GM12878 (cell line): ENCODE data around the gene GRIA4. TPM values are rescaled to one million over a fixed set of nuclear protein-coding genes. Genes with fewer than 3 reads are reported as not detected.

ENCODE experiments used
- ATAC-seq: fragments of 200-7000 bp; cut with Tn5 transposase; 3 replicates; pipeline ENCODE4 v1.9.1; 2020; ENCODE audit warnings: mild to moderate bottlenecking, moderate library complexity
- BruUV-seq: library from RNA; stranded (reverse); fragments of 400-500 nt; replicated peaks from 2 replicates; lab custom pipeline; 2021; lab: Mats Ljungman, UMichigan
- CTCF ChIA-PET: fragments of 300-600 bp; sonication (Branson Sonifier 250); formaldehyde crosslinking; extraction: SDS; loops from one replicate; lab custom pipeline; 2021; ENCODE audit warnings: inconsistent platforms; lab: Yijun Ruan, JAX
- POLR2A ChIA-PET: fragments of 350-600 bp; formaldehyde crosslinking; extraction: SDS; loops from one replicate; lab custom pipeline; 2021; ENCODE audit warnings: inconsistent platforms; lab: Charles Lee
- RAD21 ChIA-PET: fragments of 300-600 bp; sonication (Branson Sonifier 250); formaldehyde crosslinking; loops from one replicate; lab custom pipeline; 2023; ENCODE audit warnings: antibody characterized with exemption; ENCODE audit not compliant: unreplicated experiment; lab: Charles Lee
- SMC1A ChIA-PET: fragments of 300-600 bp; sonication (Branson Sonifier 250); formaldehyde crosslinking; loops from one replicate; lab custom pipeline; 2023; ENCODE audit not compliant: unreplicated experiment, uncharacterized antibody; lab: Charles Lee
- DNase-seq: peaks from one replicate; pipeline ENCODE4 v3.0.0-alpha.2; 2011; ENCODE audit warnings: low read depth, low spot score
- FAIRE-seq: peaks from 3 replicates; lab custom pipeline; 2011; peaks lifted over from hg19 to GRCh38; lab: Jason Lieb, UNC
- H2AFZ ChIP-seq: 2 replicates; pipeline ENCODE4 v1.6.0; 2011; ENCODE audit warnings: low read depth, low read length, control low read depth; ENCODE audit not compliant: control insufficient read depth
- H3K27ac ChIP-seq: 2 replicates; pipeline ENCODE4 v1.5.1; 2011; ENCODE audit warnings: control low read depth; ENCODE audit not compliant: control insufficient read depth, insufficient read depth
- H3K27me3 ChIP-seq, 2 experiments: replicated peaks in 1 of 2; 2 replicates each; pipeline versions ENCODE4 v1.6.0 to v1.6.1; 2011; ENCODE audit warnings: low read length in 1 of 2; ENCODE audit not compliant: control insufficient read depth in 2 of 2, insufficient read depth in 2 of 2
- H3K36me3 ChIP-seq, 2 experiments: 2 replicates each; pipeline ENCODE4 v1.5.1; 2011; ENCODE audit warnings: low read length in 1 of 2; ENCODE audit not compliant: control insufficient read depth in 2 of 2, insufficient read depth in 2 of 2
- H3K4me1 ChIP-seq: 2 replicates; pipeline ENCODE4 v1.6.1; 2011; ENCODE audit warnings: mild to moderate bottlenecking, low read length, moderate library complexity, mixed read lengths; ENCODE audit not compliant: control insufficient read depth, insufficient read depth
- H3K4me2 ChIP-seq: 2 replicates; pipeline ENCODE4 v1.6.0; 2011; ENCODE audit warnings: control low read depth; ENCODE audit not compliant: control insufficient read depth, insufficient read depth
- H3K4me3 ChIP-seq: fragments of 200-600 bp; sonication (generic); 2 replicates; pipeline ENCODE4 v1.5.1; 2016
- H3K79me2 ChIP-seq: 2 replicates; pipeline ENCODE4 v1.6.0; 2011; ENCODE audit warnings: low read length; ENCODE audit not compliant: control insufficient read depth, insufficient read depth
- H3K9ac ChIP-seq: 2 replicates; pipeline ENCODE4 v1.8.0; 2011; ENCODE audit warnings: low read length, control low read depth, mixed read lengths; ENCODE audit not compliant: control insufficient read depth, insufficient read depth
- H3K9me3 ChIP-seq: replicated peaks from 3 replicates; pipeline ENCODE4 v1.5.1; 2011; ENCODE audit warnings: mild to moderate bottlenecking, low read length; ENCODE audit not compliant: control insufficient read depth, insufficient read depth
- H4K20me1 ChIP-seq: 2 replicates; pipeline ENCODE4 v1.6.0; 2011; ENCODE audit not compliant: control insufficient read depth, insufficient read depth
- GABPA ChIP-seq: IDR thresholded peaks from 2 replicates; pipeline ENCODE4 v1.6.1; 2014; ENCODE audit warnings: antibody characterized with exemption, low read depth, mild to moderate bottlenecking, inconsistent platforms
- HDGF ChIP-seq: fragments of 450-650 bp; IDR thresholded peaks from 2 replicates; pipeline ENCODE4 v1.6.1; 2016; ENCODE audit warnings: antibody characterized with exemption
- IKZF1 ChIP-seq: fragments of 450-650 bp; conservative IDR thresholded peaks from 2 replicates; pipeline ENCODE4 v1.6.1; 2017; ENCODE audit warnings: antibody characterized with exemption, mild to moderate bottlenecking
- IRF3 ChIP-seq: fragments of 450-650 bp; IDR thresholded peaks from 2 replicates; pipeline ENCODE4 v1.6.1; 2014; ENCODE audit warnings: mild to moderate bottlenecking
- JUND ChIP-seq: IDR thresholded peaks from 2 replicates; pipeline ENCODE4 v1.6.1; 2012; ENCODE audit warnings: low read depth, mild to moderate bottlenecking, low read length, improper control_type of control experiment, moderate library complexity
- MEF2B ChIP-seq: fragments of 450-650 bp; IDR thresholded peaks from 2 replicates; pipeline ENCODE4 v1.6.1; 2018; ENCODE audit warnings: mild to moderate bottlenecking, moderate library complexity; ENCODE audit not compliant: partially characterized antibody, poor library complexity, severe bottlenecking
- NFYB ChIP-seq: IDR thresholded peaks from 2 replicates; pipeline ENCODE4 v1.6.1; 2011; ENCODE audit warnings: low read depth, mild to moderate bottlenecking, low read length, improper control_type of control experiment, moderate library complexity; ENCODE audit not compliant: insufficient read depth
- POU2F2 ChIP-seq: IDR thresholded peaks from 3 replicates; pipeline ENCODE4 v1.6.1; 2011; ENCODE audit warnings: low read depth, mild to moderate bottlenecking, low read length, borderline replicate concordance
- RAD21 ChIP-seq: IDR thresholded peaks from 2 replicates; pipeline ENCODE4 v1.6.1; 2011; ENCODE audit warnings: mild to moderate bottlenecking, low read depth, low read length, moderate library complexity; ENCODE audit not compliant: insufficient read depth
- RB1 ChIP-seq: fragments of 450-650 bp; formaldehyde crosslinking; IDR thresholded peaks from 2 replicates; pipeline ENCODE4 v1.6.1; 2017; ENCODE audit warnings: mild to moderate bottlenecking, borderline replicate concordance
- RELB ChIP-seq: fragments of 450-650 bp; IDR thresholded peaks from 2 replicates; pipeline ENCODE4 v1.6.1; 2017; ENCODE audit warnings: low read depth, mild to moderate bottlenecking, moderate library complexity
- SMAD1 ChIP-seq: fragments of 450-650 bp; IDR thresholded peaks from 2 replicates; pipeline ENCODE4 v1.6.1; 2018; ENCODE audit warnings: mild to moderate bottlenecking, low read depth; ENCODE audit not compliant: partially characterized antibody
- TCF3 ChIP-seq: IDR thresholded peaks from 2 replicates; pipeline ENCODE4 v1.6.1; 2012; ENCODE audit warnings: low read depth, mild to moderate bottlenecking, low read length, borderline replicate concordance; ENCODE audit not compliant: insufficient read depth
- TCF7 ChIP-seq: IDR thresholded peaks from 2 replicates; pipeline ENCODE4 v1.6.1; 2014; ENCODE audit warnings: antibody characterized with exemption, borderline replicate concordance
- YY1 ChIP-seq: IDR thresholded peaks from 2 replicates; pipeline ENCODE4 v1.6.1; 2011; ENCODE audit warnings: low read depth, mild to moderate bottlenecking, low read length
- ZNF622 ChIP-seq: fragments of 450-650 bp; IDR thresholded peaks from 2 replicates; pipeline ENCODE4 v1.6.1; 2017; ENCODE audit warnings: mild to moderate bottlenecking, inconsistent platforms
- WGBS: methylation state at CpG from one replicate; pipeline ENCODE4 v1.1.6; 2016; ENCODE audit warnings: low lambda C conversion rate; ENCODE audit not compliant: insufficient replicate concordance, insufficient coverage; ENCODE audit errors: missing lambda C conversion rate; 5-methylcytosine and 5-hydroxymethylcytosine counted together
- in situ Hi-C: fragments of 300-500 bp; cut with MboI; formaldehyde crosslinking; loops from 9 replicates; pipeline ENCODE4 v1.14.3; 2018; ENCODE audit warnings: mixed read lengths
- intact Hi-C: fragments of 100-400 bp; cut with micrococcal nuclease; formaldehyde crosslinking; loops from one replicate; pipeline ENCODE4 v1.14.2; 2022; ENCODE audit not compliant: unreplicated experiment
- polyA plus RNA-seq, 11 experiments: library from polyadenylated mRNA; depleted of rRNA in 4 of 11; unstranded in 6 of 11; stranded (reverse) in 5 of 11; fragments of >200 nt; fragmentation: Nextera tagmentation in 4 of 11; fragmentation: Illumina TruSeq in 1 of 11; extraction: Ambion mirVana in 4 of 11; extraction: Trizol in 1 of 11; gene quantifications; 1 replicate in 1 of 11; 2 replicates in 10 of 11; pipeline versions ENCODE4 v1.2.1 to v1.2.3, GENCODE V29; 2011 to 2016; ENCODE audit warnings: inconsistent platforms in 2 of 11, missing spikeins in 2 of 11, low read depth in 1 of 11
- total RNA-seq, 4 experiments: library from RNA; depleted of rRNA in 3 of 4; stranded (reverse); fragments of >200 nt in 3 of 4; fragmentation: Illumina TruSeq in 1 of 4; extraction: Trizol in 1 of 4; gene quantifications; 2 replicates each; pipeline versions ENCODE4 v1.2.1 to v1.2.3, GENCODE V29; 2013 to 2021
- TF ChIP-seq, protein P1 (sequence below): fragments of 450-650 bp; formaldehyde crosslinking; IDR thresholded peaks from 2 replicates; pipeline ENCODE4 v1.4.0; 2022; ENCODE audit warnings: mild to moderate bottlenecking, moderate library complexity
- TF ChIP-seq, protein P2 (sequence below): IDR thresholded peaks from 2 replicates; pipeline ENCODE4 v1.6.1; 2012; ENCODE audit warnings: low read depth, low read length, improper control_type of control experiment

Gene GRIA4
- total and polyA plus RNA-seq, 10 of the 15 experiments (the other 5 are each of a cell fraction or from before 2014, with no cell fraction given), result 0.04 TPM; not detected in 9

GRCh38 chr11:105811242-105811641, 201.4 kb downstream of the GRIA4 start (continued):
- TF ChIP-seq TCF7, result no peak

DNA sequence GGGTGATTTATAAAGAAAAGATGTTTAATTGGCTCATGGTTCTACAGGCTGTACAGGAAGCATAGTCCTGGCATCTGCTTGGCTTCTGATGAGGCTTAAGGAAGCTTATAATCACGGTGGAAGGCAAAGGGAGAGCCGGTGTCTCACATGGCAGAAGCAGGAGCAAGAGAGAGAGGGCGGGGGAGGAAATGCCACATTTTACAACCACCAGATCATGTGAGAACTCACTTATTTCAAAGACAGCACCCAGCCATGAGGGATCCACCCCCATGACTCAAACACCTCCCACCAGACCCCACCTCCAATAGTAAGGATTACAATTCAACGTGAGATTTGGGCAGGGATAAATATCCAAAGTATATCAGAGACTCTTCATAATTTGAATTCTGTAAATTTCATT, 211.5 kb downstream of the GRIA4 start:
- no peaks in the 10 kb centered on the region for H3K9me3 ChIP-seq
- no peak overlapping the region for H3K27ac ChIP-seq
- FAIRE-seq (no peak), DNase-seq (no peak), ATAC-seq (no peak)
- H3K79me2 ChIP-seq, result no peaks in the 10 kb centered on the region
- CTCF ChIA-PET, result no interaction called here
- intact Hi-C loops, result no loop called here
- H2AFZ ChIP-seq, result no peak overlapping the region
- H4K20me1 ChIP-seq, result no peaks in the 10 kb centered on the region
- WGBS, result 21% methylated on average over 4 of the region's 4 CpGs
- no peaks in the 10 kb centered on the region for H3K36me3 ChIP-seq
- RAD21 ChIA-PET, result no interaction called here
- POLR2A ChIA-PET, result no interaction called here
- no peaks in the 10 kb centered on the region for H3K27me3 ChIP-seq
- H3K4me3 ChIP-seq, result no peak overlapping the region
- in situ Hi-C loops, result no loop called here
- H3K4me2 ChIP-seq, result no peak overlapping the region
- SMC1A ChIA-PET, result no interaction called here
- no TSS peak for BruUV-seq
- no peaks in the 10 kb centered on the region for H3K4me1 ChIP-seq
- H3K9ac ChIP-seq, result no peak overlapping the region
- no peak for TF ChIP-seq JUND
- TF ChIP-seq, protein P1, sequence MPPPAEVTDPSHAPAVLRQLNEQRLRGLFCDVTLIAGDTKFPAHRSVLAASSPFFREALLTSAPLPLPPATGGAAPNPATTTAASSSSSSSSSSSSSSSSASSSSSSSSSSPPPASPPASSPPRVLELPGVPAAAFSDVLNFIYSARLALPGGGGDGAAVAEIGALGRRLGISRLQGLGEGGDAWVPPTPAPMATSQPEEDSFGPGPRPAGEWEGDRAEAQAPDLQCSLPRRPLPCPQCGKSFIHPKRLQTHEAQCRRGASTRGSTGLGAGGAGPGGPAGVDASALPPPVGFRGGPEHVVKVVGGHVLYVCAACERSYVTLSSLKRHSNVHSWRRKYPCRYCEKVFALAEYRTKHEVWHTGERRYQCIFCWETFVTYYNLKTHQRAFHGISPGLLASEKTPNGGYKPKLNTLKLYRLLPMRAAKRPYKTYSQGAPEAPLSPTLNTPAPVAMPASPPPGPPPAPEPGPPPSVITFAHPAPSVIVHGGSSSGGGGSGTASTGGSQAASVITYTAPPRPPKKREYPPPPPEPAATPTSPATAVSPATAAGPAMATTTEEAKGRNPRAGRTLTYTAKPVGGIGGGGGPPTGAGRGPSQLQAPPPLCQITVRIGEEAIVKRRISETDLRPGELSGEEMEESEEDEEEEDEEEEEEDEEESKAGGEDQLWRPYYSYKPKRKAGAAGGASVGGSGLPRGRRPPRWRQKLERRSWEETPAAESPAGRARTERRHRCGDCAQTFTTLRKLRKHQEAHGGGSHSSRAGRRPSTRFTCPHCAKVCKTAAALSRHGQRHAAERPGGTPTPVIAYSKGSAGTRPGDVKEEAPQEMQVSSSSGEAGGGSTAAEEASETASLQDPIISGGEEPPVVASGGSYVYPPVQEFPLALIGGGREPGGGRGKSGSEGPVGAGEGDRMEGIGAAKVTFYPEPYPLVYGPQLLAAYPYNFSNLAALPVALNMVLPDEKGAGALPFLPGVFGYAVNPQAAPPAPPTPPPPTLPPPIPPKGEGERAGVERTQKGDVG (CRISPR knock-in tag), result no peak
- TF ChIP-seq YY1, result no peak
- no peak for TF ChIP-seq MEF2B
- TF ChIP-seq GABPA, result no peak
- TF ChIP-seq IRF3, result no peak
- no peak for TF ChIP-seq NFYB
- no peak for TF ChIP-seq RB1
- no peak for TF ChIP-seq IKZF1
- TF ChIP-seq SMAD1, result no peak
- no peak for TF ChIP-seq HDGF
- TF ChIP-seq RELB, result no peak
- TF ChIP-seq, protein P2, sequence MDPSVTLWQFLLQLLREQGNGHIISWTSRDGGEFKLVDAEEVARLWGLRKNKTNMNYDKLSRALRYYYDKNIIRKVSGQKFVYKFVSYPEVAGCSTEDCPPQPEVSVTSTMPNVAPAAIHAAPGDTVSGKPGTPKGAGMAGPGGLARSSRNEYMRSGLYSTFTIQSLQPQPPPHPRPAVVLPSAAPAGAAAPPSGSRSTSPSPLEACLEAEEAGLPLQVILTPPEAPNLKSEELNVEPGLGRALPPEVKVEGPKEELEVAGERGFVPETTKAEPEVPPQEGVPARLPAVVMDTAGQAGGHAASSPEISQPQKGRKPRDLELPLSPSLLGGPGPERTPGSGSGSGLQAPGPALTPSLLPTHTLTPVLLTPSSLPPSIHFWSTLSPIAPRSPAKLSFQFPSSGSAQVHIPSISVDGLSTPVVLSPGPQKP, result no peak
- no peak for TF ChIP-seq ZNF622
- TF ChIP-seq POU2F2, result no peak
- TF ChIP-seq TCF3, result no peak
- TF ChIP-seq RAD21, result no peak
